Stimulated activated CD8-positive, alpha-beta memory T cell treated with anti-CD3 and anti-CD28 coated beads, Interleukin-4, amount 100 ng/mL, for 4 hours (primary cell): ENCODE measurements around the gene ZNF609.
"Not testable (repeated sequence)": the region's sequence is repeated elsewhere in the genome, so short reads cannot be mapped to it uniquely, and the experiment has no call there.

ENCODE experiments used
- DNase-seq, 2 donors: peaks; one replicate each; pipeline ENCODE4 v3.0.0-alpha.2; 2020; ENCODE audit warnings: low read depth in 2 of 2, low spot score in 1 of 2

ZNF609 gene

GRCh38 chr15:64582202-64582601 lies 121.8 kb downstream of the ZNF609 start:
- DNase-seq: no peak

GRCh38 chr15:64583519-64583918 lies 123.1 kb downstream of the ZNF609 start:
- no peak for DNase-seq

GRCh38 chr15:64583983-64584382 lies 123.6 kb downstream of the ZNF609 start:
- no peak for DNase-seq

- DNase-seq: no peak
These were observed 126.0 kb downstream of the ZNF609 start for GRCh38 chr15:64586259-64586870.

- no peak for DNase-seq
These were observed 126.6 kb downstream of the ZNF609 start for GRCh38 chr15:64586984-64587383.

- no peak for DNase-seq
These were observed 129.2 kb downstream of the ZNF609 start for GRCh38 chr15:64589435-64590084.

- not testable (repeated sequence) for DNase-seq
These were observed 132.5 kb downstream of the ZNF609 start for GRCh38 chr15:64592845-64593244.

GRCh38 chr15:64596701-64597476 lies 136.5 kb downstream of the ZNF609 start:
- no peak for DNase-seq

- no peak for DNase-seq
These were observed 137.1 kb downstream of the ZNF609 start for GRCh38 chr15:64597477-64597822.

GRCh38 chr15:64599226-64599625 lies 138.8 kb downstream of the ZNF609 start:
- no peak for DNase-seq

- no peak for DNase-seq
These were observed 139.3 kb downstream of the ZNF609 start for GRCh38 chr15:64599716-64600115.

- no peak for DNase-seq
These were observed 140.4 kb downstream of the ZNF609 start for GRCh38 chr15:64600794-64601193.

- no peak for DNase-seq
These were observed 143.9 kb downstream of the ZNF609 start for GRCh38 chr15:64604319-64604718.

GRCh38 chr15:64607416-64607815 lies 147.0 kb downstream of the ZNF609 start:
- DNase-seq: not testable (repeated sequence)

GRCh38 chr15:64610257-64610919 lies 150.0 kb downstream of the ZNF609 start:
- DNase-seq: no peak

- no peak for DNase-seq
These were observed 150.8 kb downstream of the ZNF609 start for GRCh38 chr15:64611085-64611725.

GRCh38 chr15:64614519-64614918 lies 154.1 kb downstream of the ZNF609 start:
- DNase-seq: no peak

GRCh38 chr15:64617727-64618126 lies 157.3 kb downstream of the ZNF609 start:
- DNase-seq: no peak

GRCh38 chr15:64618138-64618537 lies 157.8 kb downstream of the ZNF609 start:
- DNase-seq: no peak

- no peak for DNase-seq
These were observed 158.2 kb downstream of the ZNF609 start for GRCh38 chr15:64618540-64618939.
